ENCODE data around the gene SH3GL2. TPM values are rescaled to one million over a fixed set of nuclear protein-coding genes. Genes with fewer than 3 reads are reported as not detected.

Gene SH3GL2
- total RNA-seq, 4 donors from 2014 or later = not detected

DNA sequence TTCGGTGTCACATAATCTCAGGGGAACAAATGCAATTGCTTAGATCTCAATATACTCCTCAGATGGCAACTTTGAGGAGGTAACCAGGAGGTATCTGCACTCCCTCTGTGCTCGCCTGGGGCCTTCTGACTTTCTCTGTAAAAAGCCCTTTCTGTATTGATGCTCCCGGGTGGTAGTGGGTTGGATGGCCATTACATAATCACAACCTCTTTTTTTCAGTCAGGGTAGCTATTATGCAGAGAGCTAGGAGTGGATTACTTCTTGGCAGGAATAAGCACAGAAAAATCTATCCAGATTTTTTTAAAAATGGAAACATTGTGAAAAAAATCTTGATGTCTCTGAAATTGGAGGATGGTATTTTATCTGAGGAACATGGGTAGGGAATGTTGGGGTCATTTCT is 116.6 kb downstream of the SH3GL2 start:
- intact Hi-C loops (cut with DNase I; ENCODE audit: low total_unique reads) = no loop called here
- WGBS, 2 donors = 74 to 79% methylated on average over 3 of the region's 3 CpGs
- H3K4me3 ChIP-seq (ENCODE audit: low read depth, poor library complexity, severe bottlenecking) = no peak overlapping the region
- no peak for TF ChIP-seq POLR2A (IDR thresholded peaks at IDR 0.05)
- no peak for TF ChIP-seq CTCF (IDR thresholded peaks at IDR 0.05)
- DNase-seq (ENCODE audit: low spot score in 2 of 2) = no peak

GRCh38 chr9:17699615-17700330 is 120.9 kb downstream of the SH3GL2 start:
- TF ChIP-seq POLR2A (IDR thresholded peaks at IDR 0.05) = no peak
- TF ChIP-seq CTCF (IDR thresholded peaks at IDR 0.05) = no peak
- no peak for DNase-seq (ENCODE audit: low spot score in 2 of 2)
- no peak overlapping the region for H3K4me3 ChIP-seq (ENCODE audit: low read depth, poor library complexity, severe bottlenecking)
- intact Hi-C loops (cut with DNase I; ENCODE audit: low total_unique reads) = no loop called here
- 66 to 74% methylated on average over 3 of the region's 3 CpGs for WGBS, 2 donors

DNA sequence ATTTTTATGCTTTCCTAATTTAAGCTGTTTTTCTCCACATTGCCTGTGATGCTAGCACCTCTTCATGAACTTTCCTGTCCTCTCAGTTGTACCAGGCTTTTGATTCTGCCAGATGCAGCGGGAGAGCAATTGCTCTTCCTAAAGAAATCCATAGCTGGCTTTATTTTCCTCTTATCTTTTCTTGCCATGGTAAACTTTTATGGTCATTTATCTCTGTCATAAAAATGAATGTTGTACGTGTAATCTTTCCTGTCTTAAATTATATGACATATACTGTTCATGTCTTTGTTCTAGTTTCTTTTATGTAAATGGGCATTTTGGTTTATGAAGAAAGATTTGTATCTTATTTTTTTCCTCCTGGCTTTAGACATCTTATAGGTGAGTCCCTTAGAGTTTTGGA is 127.5 kb downstream of the SH3GL2 start:
- intact Hi-C loops (cut with DNase I; ENCODE audit: low total_unique reads) = no loop called here
- no peak overlapping the region for H3K4me3 ChIP-seq (ENCODE audit: low read depth, poor library complexity, severe bottlenecking)
- no peak for DNase-seq (ENCODE audit: low spot score in 2 of 2)
- 54 to 62% methylated on average over 2 of the region's 2 CpGs for WGBS, 2 donors
- no peak for TF ChIP-seq CTCF (IDR thresholded peaks at IDR 0.05)
- no peak for TF ChIP-seq POLR2A (IDR thresholded peaks at IDR 0.05)

DNA sequence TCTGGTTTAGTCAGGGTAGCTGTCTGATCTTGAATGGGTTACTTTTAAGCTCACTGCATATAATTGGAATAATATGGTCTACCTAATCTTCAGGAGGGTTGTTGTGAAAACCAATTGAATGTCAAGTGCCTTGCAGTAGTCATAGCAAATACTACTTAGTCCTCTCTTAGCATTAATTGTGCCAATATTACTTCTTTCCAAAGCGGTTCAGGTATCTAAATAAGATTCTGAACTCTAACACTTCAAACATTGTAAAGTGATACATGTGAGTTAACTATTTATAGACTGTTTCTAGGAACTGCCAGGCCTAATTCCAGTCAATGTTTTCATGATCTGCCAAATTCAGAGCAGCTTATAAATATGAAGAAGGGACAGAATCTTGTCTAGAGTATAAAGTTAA is 140.2 kb downstream of the SH3GL2 start:
- no peak for TF ChIP-seq CTCF (IDR thresholded peaks at IDR 0.05)
- no peak for TF ChIP-seq POLR2A (IDR thresholded peaks at IDR 0.05)
- no peak overlapping the region for H3K4me3 ChIP-seq (ENCODE audit: low read depth, poor library complexity, severe bottlenecking)
- no peak for DNase-seq (ENCODE audit: low spot score in 2 of 2)
- WGBS, 2 donors = 65 to 84% methylated on average over 1 of the region's 1 CpG
- intact Hi-C loops (cut with DNase I; ENCODE audit: low total_unique reads) = no loop called here

GRCh38 chr9:17721954-17722353 is 143.1 kb downstream of the SH3GL2 start:
- intact Hi-C loops (cut with DNase I; ENCODE audit: low total_unique reads) = no loop called here
- no peak for DNase-seq (ENCODE audit: low spot score in 2 of 2)
- 85% methylated on average over 3 of the region's 3 CpGs for WGBS, 2 donors
- TF ChIP-seq CTCF (IDR thresholded peaks at IDR 0.05) (no peak), POLR2A (IDR thresholded peaks at IDR 0.05) (no peak)
- H3K4me3 ChIP-seq (ENCODE audit: low read depth, poor library complexity, severe bottlenecking) = no peak overlapping the region

- WGBS, 2 donors = 58 to 66% methylated on average over 2 of the region's 2 CpGs
- intact Hi-C loops (cut with DNase I; ENCODE audit: low total_unique reads) = no loop called here
- no peak for TF ChIP-seq CTCF (IDR thresholded peaks at IDR 0.05)
- TF ChIP-seq POLR2A (IDR thresholded peaks at IDR 0.05) = no peak
- no peak overlapping the region for H3K4me3 ChIP-seq (ENCODE audit: low read depth, poor library complexity, severe bottlenecking)
- DNase-seq (ENCODE audit: low spot score in 2 of 2) = no peak
These were observed 144.8 kb downstream of the SH3GL2 start for GRCh38 chr9:17723656-17724055.
